Endothelial cell of umbilical vein (primary cell): ENCODE results near the gene RAPGEF4.

Experiments used
- EZH2 ChIP-seq: IDR thresholded peaks from 2 replicates; pipeline ENCODE4 v1.6.1; 2012; ENCODE audit warnings: borderline replicate concordance, low read depth, mild to moderate bottlenecking, moderate library complexity, low read length, inconsistent platforms; ENCODE audit not compliant: severe bottlenecking
- FOS ChIP-seq: IDR thresholded peaks from 2 replicates; pipeline ENCODE4 v1.6.1; 2011; ENCODE audit warnings: mild to moderate bottlenecking, low read length, moderate library complexity, borderline replicate concordance; ENCODE audit not compliant: insufficient read depth
- GATA2 ChIP-seq: IDR thresholded peaks from 2 replicates; pipeline ENCODE4 v1.7.0; 2011; ENCODE audit warnings: low read depth, mild to moderate bottlenecking, moderate library complexity, mixed read lengths, low read length; ENCODE audit not compliant: insufficient read length, insufficient read depth
- JUN ChIP-seq: IDR thresholded peaks from 2 replicates; pipeline ENCODE4 v1.6.1; 2011; ENCODE audit warnings: borderline replicate concordance, low read depth; ENCODE audit not compliant: insufficient read length, insufficient read depth
- MYC ChIP-seq: IDR thresholded peaks from one replicate; pipeline ENCODE4 v1.6.1; 2011; ENCODE audit warnings: mild to moderate bottlenecking, low read depth, low read length
- POLR2A ChIP-seq: IDR thresholded peaks from 2 replicates; pipeline ENCODE4 v1.6.1; 2012; ENCODE audit warnings: low read depth, mild to moderate bottlenecking, control low read depth, low read length
- POLR2AphosphoS5 ChIP-seq: IDR thresholded peaks from 2 replicates; pipeline ENCODE4 v1.6.1; 2012; ENCODE audit warnings: low read depth, mild to moderate bottlenecking, control low read depth, low read length, moderate library complexity; ENCODE audit not compliant: insufficient read depth
- TF ChIP-seq, protein P1 (sequence below), 2 donors: IDR thresholded peaks; 1 replicate in 1 of 2; 2 replicates in 1 of 2; pipeline ENCODE4 v1.5.1; 2011; ENCODE audit warnings: low read length in 2 of 2, mild to moderate bottlenecking in 2 of 2, moderate library complexity in 2 of 2, control low read depth in 1 of 2, inconsistent platforms in 1 of 2, low read depth in 1 of 2; ENCODE audit not compliant: insufficient read depth in 1 of 2; ENCODE audit errors: extremely low read depth in 1 of 2
- TF ChIP-seq, protein P2 (sequence below): IDR thresholded peaks from 2 replicates; pipeline ENCODE4 v1.6.1; 2011; ENCODE audit not compliant: insufficient read depth, insufficient read length

DNA sequence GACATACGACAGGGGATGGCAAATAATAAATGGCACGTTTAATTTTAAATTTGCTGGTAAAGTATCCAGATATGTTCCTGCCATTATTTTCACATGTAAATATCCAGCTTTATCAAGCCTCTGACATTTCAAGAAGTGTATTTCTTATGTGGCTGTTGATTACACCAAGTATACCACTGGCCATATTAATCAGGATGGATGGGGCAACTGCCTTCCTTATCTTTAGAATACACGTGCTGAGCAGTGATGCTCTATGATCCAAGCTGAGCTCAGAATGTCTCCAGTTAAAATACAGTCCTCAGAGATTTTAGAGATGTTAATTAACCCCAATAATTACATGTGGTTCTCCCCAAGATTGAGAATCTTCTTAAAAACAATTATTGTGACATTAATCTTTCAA lies 38.3 kb upstream of the RAPGEF4 start:
- no peak for TF ChIP-seq POLR2A
- TF ChIP-seq, protein P1, sequence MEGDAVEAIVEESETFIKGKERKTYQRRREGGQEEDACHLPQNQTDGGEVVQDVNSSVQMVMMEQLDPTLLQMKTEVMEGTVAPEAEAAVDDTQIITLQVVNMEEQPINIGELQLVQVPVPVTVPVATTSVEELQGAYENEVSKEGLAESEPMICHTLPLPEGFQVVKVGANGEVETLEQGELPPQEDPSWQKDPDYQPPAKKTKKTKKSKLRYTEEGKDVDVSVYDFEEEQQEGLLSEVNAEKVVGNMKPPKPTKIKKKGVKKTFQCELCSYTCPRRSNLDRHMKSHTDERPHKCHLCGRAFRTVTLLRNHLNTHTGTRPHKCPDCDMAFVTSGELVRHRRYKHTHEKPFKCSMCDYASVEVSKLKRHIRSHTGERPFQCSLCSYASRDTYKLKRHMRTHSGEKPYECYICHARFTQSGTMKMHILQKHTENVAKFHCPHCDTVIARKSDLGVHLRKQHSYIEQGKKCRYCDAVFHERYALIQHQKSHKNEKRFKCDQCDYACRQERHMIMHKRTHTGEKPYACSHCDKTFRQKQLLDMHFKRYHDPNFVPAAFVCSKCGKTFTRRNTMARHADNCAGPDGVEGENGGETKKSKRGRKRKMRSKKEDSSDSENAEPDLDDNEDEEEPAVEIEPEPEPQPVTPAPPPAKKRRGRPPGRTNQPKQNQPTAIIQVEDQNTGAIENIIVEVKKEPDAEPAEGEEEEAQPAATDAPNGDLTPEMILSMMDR (IDR thresholded peaks at IDR 0.05; ENCODE audit: extremely low read depth in 1 of 2, insufficient read depth in 1 of 2, low read depth in 1 of 2, low read length in 2 of 2): no peak
- TF ChIP-seq FOS: no peak
- no peak for TF ChIP-seq GATA2
- TF ChIP-seq POLR2AphosphoS5: no peak
- no peak for TF ChIP-seq EZH2
- no peak for TF ChIP-seq JUN
- TF ChIP-seq, protein P2, sequence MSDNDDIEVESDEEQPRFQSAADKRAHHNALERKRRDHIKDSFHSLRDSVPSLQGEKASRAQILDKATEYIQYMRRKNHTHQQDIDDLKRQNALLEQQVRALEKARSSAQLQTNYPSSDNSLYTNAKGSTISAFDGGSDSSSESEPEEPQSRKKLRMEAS: no peak
- no peak for TF ChIP-seq MYC
